ENCODE data around the gene PDAP1.

DNA sequence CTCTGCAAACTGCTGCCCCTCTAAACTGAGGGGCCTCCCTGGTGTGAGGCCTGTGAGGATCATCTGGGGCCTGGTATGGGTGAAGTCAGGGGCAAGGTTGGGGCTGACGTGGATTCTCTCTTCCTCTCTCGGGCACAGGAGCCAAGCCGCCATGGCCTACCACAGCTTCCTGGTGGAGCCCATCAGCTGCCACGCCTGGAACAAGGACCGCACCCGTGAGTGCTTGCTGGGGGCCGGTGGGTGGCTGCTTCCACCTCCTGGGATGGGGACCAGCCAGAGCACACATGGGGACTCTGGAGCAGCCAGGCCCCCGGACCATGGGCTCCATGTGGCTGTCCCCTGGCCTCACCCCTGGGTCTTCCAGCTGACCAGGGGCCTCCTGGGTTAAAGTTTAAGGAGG lies 22.8 kb downstream of the PDAP1 start:
- TF ChIP-seq EZH2 (IDR thresholded peaks at IDR 0.05; ENCODE audit: insufficient read depth, poor library complexity, severe bottlenecking) (no peak), EZH2phosphoT487 (IDR thresholded peaks at IDR 0.05; ENCODE audit: insufficient read depth, low read depth) (no peak)

Measured in GM23248 (cell line).